ENCODE data around the gene CARD18.

GRCh38 chr11:105124756-105125155, 14.8 kb downstream of the CARD18 start:
- TF ChIP-seq CTCF (IDR thresholded peaks at IDR 0.05) (no peak), ZFX (IDR thresholded peaks at IDR 0.05; ENCODE audit: borderline replicate concordance) (no peak)

Measured in 22Rv1 (cell line).